Measurements from ENCODE around the gene KDM4C. TPM values are rescaled to one million over a fixed set of nuclear protein-coding genes. Genes with fewer than 3 reads are reported as not detected.
A peak's percentile ranks its signal among the peaks of the same experiment; 100 is the strongest.

The KDM4C gene
- total and polyA plus RNA-seq, 2 of the 8 experiments (the other 6 are each of a cell fraction or from before 2014, with no cell fraction given), result 13.0 to 26.1 TPM

GRCh38 chr9:6911901-6912638 lies 154.3 kb downstream of the KDM4C start:
- ChIA-PET CTCF (ENCODE audit: partially characterized antibody) (interaction anchor here (0.5 to 1.4 kb wide), 9 partner anchors 18 to 508 kb away, joined by 3 to 6 read pairs (median 3); no protein-coding TSS in a partner anchor), POLR2A (ENCODE audit: partially characterized antibody) (no interaction called here)
- DNase-seq (ENCODE audit: low read depth in 1 of 2, low spot score in 2 of 2), result no peak
- Histone ChIP-seq H3K4me2 (ENCODE audit: insufficient read depth in 1 of 2, low read depth in 2 of 2, low read length in 2 of 2) (no peak overlapping the region), H2BK20ac (ENCODE audit: low read length) (no peak overlapping the region), H2AFZ (ENCODE audit: low read length) (no peak overlapping the region), H3K14ac (ENCODE audit: insufficient read length) (no peak overlapping the region), H2BK12ac (ENCODE audit: low read depth, low read length) (peak overlapping the region; percentile 6; the same call in 1 of the 2 replicates), H3K56ac (replicated peaks; ENCODE audit: insufficient read length, low read depth, low read length) (no peak overlapping the region), H3K36me3 (ENCODE audit: control insufficient read depth in 2 of 4, insufficient read depth in 4 of 4, low read length in 3 of 4) (no peaks in the 10 kb centered on the region), H3K18ac (ENCODE audit: extremely low read depth, low read length) (no peak overlapping the region), H3K4ac (replicated peaks; ENCODE audit: insufficient read length, low read depth, low read length) (no peak overlapping the region), H4K5ac (ENCODE audit: insufficient read length, low read depth, low read length) (no peak overlapping the region), H3K4me3 (ENCODE audit: extremely low read depth in 1 of 4, insufficient read depth in 2 of 4, low read depth in 3 of 4, low read length in 4 of 4) (no peak overlapping the region), H2BK5ac (ENCODE audit: low read depth, low read length) (no peak overlapping the region), H4K8ac (ENCODE audit: extremely low read depth, insufficient read depth, low read length) (no peak overlapping the region), H4K91ac (replicated peaks; ENCODE audit: insufficient read length, low read length) (no peak overlapping the region), H3K9me3 (ENCODE audit: insufficient read depth in 2 of 2, low read depth in 1 of 2, low read length in 1 of 2) (no peaks in the 10 kb centered on the region), H3K4me1 (replicated peaks in 1 of 4; ENCODE audit: control insufficient read depth in 3 of 4, insufficient read depth in 4 of 4, low read length in 3 of 4) (peaks cover 0 to 9% (median 4%) of the 10 kb centered on the region in 4 experiments; a peak in 1 of 7 replicates), H3K79me1 (ENCODE audit: low read depth, low read length) (no peaks in the 10 kb centered on the region; the same call in 1 of the 2 replicates), H3K23me2 (ENCODE audit: low read depth, low read length) (no peaks in the 10 kb centered on the region), H3K27ac (ENCODE audit: low read depth, low read length) (no peak overlapping the region), H3K27me3 (replicated peaks in 1 of 4; ENCODE audit: control insufficient read depth in 3 of 4, extremely low read depth in 1 of 4, insufficient read depth in 3 of 4, low read length in 3 of 4) (no peaks in the 10 kb centered on the region), H3K79me2 (ENCODE audit: control insufficient read depth in 1 of 2, insufficient read depth in 2 of 2, low read length in 2 of 2) (no peaks in the 10 kb centered on the region), H2BK15ac (ENCODE audit: low read length) (no peak overlapping the region), H3K23ac (ENCODE audit: insufficient read length) (no peak overlapping the region), H4K20me1 (replicated peaks in 1 of 2; ENCODE audit: control insufficient read depth in 1 of 2, insufficient read depth in 2 of 2, low read length in 2 of 2) (peaks cover 0 to 4% of the 10 kb centered on the region in 2 experiments), H2AK5ac (ENCODE audit: low read depth, low read length) (no peak overlapping the region), H3K9ac (replicated peaks in 1 of 4; ENCODE audit: extremely low read depth in 1 of 4, low read depth in 3 of 4, low read length in 3 of 4) (no peak overlapping the region), H2BK120ac (replicated peaks; ENCODE audit: low read depth, low read length) (no peak overlapping the region)
- WGBS, 2 experiments (ENCODE audit: extremely low coverage in 1 of 2, insufficient coverage in 1 of 2, insufficient read length in 1 of 2, insufficient replicate concordance in 2 of 2, low coverage in 1 of 2, low lambda C conversion rate in 2 of 2, missing lambda C conversion rate in 1 of 2), result 92% methylated on average over 3 of the region's 3 CpGs; no CpG with 5 or more reads in 1 of the 2 experiments
- FAIRE-seq, result no peak
- TF ChIP-seq E2F6 (IDR thresholded peaks at IDR 0.05) (no peak), TEAD4 (IDR thresholded peaks at IDR 0.05; ENCODE audit: low read depth, low read length) (no peak), EP300 (IDR thresholded peaks at IDR 0.05; ENCODE audit: borderline replicate concordance in 1 of 2, low read depth in 2 of 2, low read length in 2 of 2) (no peak), RXRA (IDR thresholded peaks at IDR 0.05; ENCODE audit: insufficient read depth, low read depth, low read length) (no peak), NRF1 (IDR thresholded peaks at IDR 0.05; ENCODE audit: low read depth, low read length) (no peak), HDAC2 (IDR thresholded peaks at IDR 0.05; ENCODE audit: borderline replicate concordance in 1 of 2, low read depth in 2 of 2, low read length in 2 of 2) (no peak), CBX5 (IDR thresholded peaks at IDR 0.05; ENCODE audit: low read depth, low read length) (no peak), SP2 (IDR thresholded peaks at IDR 0.05; ENCODE audit: low read length) (no peak), CHD2 (IDR thresholded peaks at IDR 0.05; ENCODE audit: low read length) (no peak), POLR2AphosphoS5 (IDR thresholded peaks at IDR 0.05; ENCODE audit: low read depth, low read length) (no peak)
- TF ChIP-seq, protein P1, sequence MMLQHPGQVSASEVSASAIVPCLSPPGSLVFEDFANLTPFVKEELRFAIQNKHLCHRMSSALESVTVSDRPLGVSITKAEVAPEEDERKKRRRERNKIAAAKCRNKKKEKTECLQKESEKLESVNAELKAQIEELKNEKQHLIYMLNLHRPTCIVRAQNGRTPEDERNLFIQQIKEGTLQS (IDR thresholded peaks at IDR 0.05; ENCODE audit: insufficient read depth, low read depth, low read length), result no peak

All from H1 (cell line).